SJCRH30 (cell line): ENCODE data around the gene DSCAM. TPM values are rescaled to one million over a fixed set of nuclear protein-coding genes. Genes with fewer than 3 reads are reported as not detected.
A peak's percentile ranks its signal among the peaks of the same experiment; 100 is the strongest.

Experiments
- DNase-seq, 2 experiments: peaks; one replicate each; pipeline ENCODE4 v3.0.0-alpha.2; 2015 to 2020
- H3K27ac ChIP-seq: fragments of 250-450 bp; sonication (Bioruptor Pico); 2 replicates; pipeline ENCODE4 v1.5.1; 2020; ENCODE audit warnings: mild to moderate bottlenecking, moderate library complexity
- H3K27me3 ChIP-seq: fragments of 250-450 bp; sonication (Bioruptor Pico); 2 replicates; pipeline ENCODE4 v1.5.1; 2020; ENCODE audit warnings: mild to moderate bottlenecking, moderate library complexity
- H3K36me3 ChIP-seq: fragments of 250-450 bp; sonication (Bioruptor Pico); 2 replicates; pipeline ENCODE4 v1.5.1; 2020; ENCODE audit warnings: mild to moderate bottlenecking, moderate library complexity
- H3K4me1 ChIP-seq: fragments of 250-450 bp; sonication (Bioruptor Pico); 2 replicates; pipeline ENCODE4 v1.5.1; 2020; ENCODE audit warnings: mild to moderate bottlenecking, moderate library complexity
- H3K4me3 ChIP-seq: fragments of 250-450 bp; sonication (Bioruptor Pico); 2 replicates; pipeline ENCODE4 v1.5.1; 2020; ENCODE audit warnings: mild to moderate bottlenecking, moderate library complexity
- H3K9me3 ChIP-seq: fragments of 250-450 bp; sonication (Bioruptor Pico); replicated peaks from 2 replicates; pipeline ENCODE4 v1.5.1; 2020; ENCODE audit warnings: mild to moderate bottlenecking, moderate library complexity
- total RNA-seq: library from RNA; depleted of rRNA; stranded (reverse); fragments of >200 nt; shearing (Covaris generic); gene quantifications from 2 replicates; pipeline ENCODE4 v1.2.3, GENCODE V29; 2014

The DSCAM gene
- total RNA-seq, 1 experiment from 2014 or later, result 0.02 TPM

DNA sequence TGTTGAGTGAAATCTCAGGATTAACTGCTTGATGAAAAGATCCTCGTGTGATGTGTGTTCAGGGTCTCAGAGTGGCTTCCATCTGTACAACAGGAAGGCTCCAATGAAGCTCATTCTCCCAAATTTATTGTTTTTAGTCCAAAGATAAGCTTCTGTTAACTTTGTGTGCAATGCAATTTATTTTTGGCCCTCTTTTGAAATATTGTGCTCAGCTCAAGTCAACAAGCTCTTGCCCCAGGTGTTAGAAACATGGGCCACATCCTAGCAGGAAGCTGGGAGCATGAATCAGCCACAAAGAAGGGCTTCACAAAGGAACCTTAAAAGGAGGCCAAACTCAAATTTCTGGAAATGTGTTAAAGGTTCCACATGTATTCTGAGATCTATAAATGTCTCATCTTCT, 844.0 kb downstream of the DSCAM start:
- Histone ChIP-seq H3K27ac (no peak overlapping the region), H3K36me3 (no peaks in the 10 kb centered on the region), H3K27me3 (no peaks in the 10 kb centered on the region), H3K4me1 (no peaks in the 10 kb centered on the region), H3K9me3 (no peaks in the 10 kb centered on the region), H3K4me3 (no peak overlapping the region)
- no peak for DNase-seq

DNA sequence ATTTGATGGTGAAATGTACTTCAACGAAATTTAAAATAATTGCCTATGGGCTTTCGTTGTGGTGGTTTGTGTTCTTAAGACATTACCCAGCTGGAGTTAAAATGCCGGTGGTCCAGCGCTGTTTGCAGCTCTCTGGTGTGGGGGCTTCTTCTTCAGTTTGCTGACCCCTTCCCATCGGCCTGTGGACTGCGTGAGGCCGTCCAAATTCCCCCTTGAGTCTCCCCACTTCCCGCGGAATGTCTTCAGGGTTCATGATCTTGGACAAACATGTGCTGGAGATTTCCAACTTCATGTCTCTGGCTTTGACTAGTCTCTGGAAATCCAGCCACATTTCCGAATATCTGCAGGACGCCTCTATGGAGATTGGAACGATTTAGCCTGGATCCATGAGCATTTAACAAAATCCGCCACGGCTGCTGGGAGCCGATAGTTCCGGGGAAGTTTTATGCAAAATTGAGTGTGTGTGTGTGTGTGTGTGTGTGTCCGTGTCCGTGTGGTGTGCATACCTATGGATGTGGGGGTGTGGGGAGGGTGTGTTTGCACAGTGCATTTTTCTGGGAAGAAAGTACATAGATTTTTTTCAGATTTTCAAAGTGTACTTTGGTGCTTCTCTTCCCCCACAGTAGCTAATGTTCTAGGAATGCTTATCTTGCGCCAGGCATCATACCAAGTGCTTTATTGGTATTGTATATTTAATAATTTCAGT, 862.5 kb downstream of the DSCAM start:
- H3K27ac ChIP-seq, result no peak overlapping the region
- no peaks in the 10 kb centered on the region for H3K27me3 ChIP-seq
- H3K36me3 ChIP-seq, result no peaks in the 10 kb centered on the region
- H3K4me3 ChIP-seq, result no peak overlapping the region
- DNase-seq, result no peak
- H3K4me1 ChIP-seq, result no peaks in the 10 kb centered on the region
- H3K9me3 ChIP-seq, result no peaks in the 10 kb centered on the region

DNA sequence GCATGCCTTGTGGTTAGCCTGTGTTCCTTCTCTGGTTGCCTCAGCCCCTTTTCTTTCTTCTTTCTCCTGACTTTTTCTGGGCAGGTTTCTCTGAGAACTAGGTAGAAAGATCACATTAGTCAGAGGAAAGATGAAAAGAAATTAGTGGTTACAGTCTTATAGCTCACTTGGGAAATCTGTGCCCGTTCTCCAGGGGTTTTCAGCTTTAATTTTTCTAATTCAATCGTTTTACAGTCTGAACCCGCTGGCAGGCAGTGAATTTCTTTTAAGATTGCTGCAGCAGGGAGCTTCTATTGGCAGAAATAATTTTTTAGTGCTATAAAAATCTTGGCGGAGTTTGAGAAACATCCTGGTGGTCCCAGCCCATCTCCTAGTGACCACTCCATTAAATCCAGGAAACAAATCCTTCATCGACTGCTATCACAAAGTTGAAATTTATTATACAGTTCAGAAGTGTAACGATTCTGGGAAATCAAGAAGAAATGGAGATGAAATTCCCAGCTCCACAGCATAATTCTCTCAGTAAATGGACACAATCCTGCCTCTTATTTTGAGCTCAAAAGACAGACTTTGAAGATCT, 866.6 kb downstream of the DSCAM start:
- H3K4me3 ChIP-seq, result no peak overlapping the region
- DNase-seq, result no peak
- no peaks in the 10 kb centered on the region for H3K36me3 ChIP-seq
- H3K27me3 ChIP-seq, result no peaks in the 10 kb centered on the region
- H3K4me1 ChIP-seq, result no peaks in the 10 kb centered on the region
- H3K9me3 ChIP-seq, result no peaks in the 10 kb centered on the region
- no peak overlapping the region for H3K27ac ChIP-seq

DNA sequence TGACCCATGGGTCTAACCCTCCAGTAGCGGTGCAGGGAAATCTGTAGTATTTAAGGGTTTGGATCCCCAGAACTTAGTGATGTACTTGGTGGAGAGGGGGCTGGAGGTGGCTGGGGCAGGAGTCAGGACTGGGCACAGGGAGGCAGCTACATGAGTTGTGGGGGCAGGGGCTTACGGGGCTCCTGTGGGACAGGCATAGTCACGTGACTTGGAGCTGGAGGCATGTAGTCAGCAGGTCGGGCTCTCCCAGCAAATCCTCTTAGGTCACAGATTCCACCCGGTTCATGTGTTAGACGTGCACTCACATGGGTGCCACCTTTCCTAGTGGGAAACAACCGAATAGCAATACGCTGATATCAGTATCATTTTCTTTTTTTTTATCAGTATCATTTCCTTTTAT, 867.6 kb downstream of the DSCAM start:
- Histone ChIP-seq H3K27me3 (no peaks in the 10 kb centered on the region), H3K36me3 (no peaks in the 10 kb centered on the region), H3K9me3 (no peaks in the 10 kb centered on the region), H3K27ac (no peak overlapping the region), H3K4me3 (no peak overlapping the region), H3K4me1 (no peaks in the 10 kb centered on the region)
- DNase-seq, result no peak

DNA sequence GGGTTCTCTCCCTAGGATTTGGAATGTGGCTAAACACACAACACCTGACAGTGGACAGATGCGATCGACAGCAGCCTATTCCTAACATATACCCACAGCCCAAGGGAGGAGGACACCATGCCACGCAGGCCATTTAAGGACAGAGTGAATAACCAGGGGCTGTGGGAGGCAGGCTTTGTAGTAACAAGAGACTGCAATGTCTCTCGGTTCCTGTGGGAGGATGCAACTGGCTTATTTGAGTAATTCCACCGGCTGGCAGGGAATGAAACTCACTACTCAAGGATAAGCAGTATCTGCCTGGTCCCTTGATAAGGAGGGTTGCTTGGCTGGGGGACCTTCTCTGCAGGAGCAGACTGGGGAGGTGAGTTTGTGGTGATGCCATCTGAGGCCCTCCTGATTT, 870.2 kb downstream of the DSCAM start:
- Histone ChIP-seq H3K27me3 (no peaks in the 10 kb centered on the region), H3K36me3 (no peaks in the 10 kb centered on the region), H3K4me1 (peaks cover 23% of the 10 kb centered on the region), H3K27ac (no peak overlapping the region), H3K4me3 (no peak overlapping the region), H3K9me3 (no peaks in the 10 kb centered on the region)
- DNase-seq, result peak in 1 of 2 experiments; percentile 17

DNA sequence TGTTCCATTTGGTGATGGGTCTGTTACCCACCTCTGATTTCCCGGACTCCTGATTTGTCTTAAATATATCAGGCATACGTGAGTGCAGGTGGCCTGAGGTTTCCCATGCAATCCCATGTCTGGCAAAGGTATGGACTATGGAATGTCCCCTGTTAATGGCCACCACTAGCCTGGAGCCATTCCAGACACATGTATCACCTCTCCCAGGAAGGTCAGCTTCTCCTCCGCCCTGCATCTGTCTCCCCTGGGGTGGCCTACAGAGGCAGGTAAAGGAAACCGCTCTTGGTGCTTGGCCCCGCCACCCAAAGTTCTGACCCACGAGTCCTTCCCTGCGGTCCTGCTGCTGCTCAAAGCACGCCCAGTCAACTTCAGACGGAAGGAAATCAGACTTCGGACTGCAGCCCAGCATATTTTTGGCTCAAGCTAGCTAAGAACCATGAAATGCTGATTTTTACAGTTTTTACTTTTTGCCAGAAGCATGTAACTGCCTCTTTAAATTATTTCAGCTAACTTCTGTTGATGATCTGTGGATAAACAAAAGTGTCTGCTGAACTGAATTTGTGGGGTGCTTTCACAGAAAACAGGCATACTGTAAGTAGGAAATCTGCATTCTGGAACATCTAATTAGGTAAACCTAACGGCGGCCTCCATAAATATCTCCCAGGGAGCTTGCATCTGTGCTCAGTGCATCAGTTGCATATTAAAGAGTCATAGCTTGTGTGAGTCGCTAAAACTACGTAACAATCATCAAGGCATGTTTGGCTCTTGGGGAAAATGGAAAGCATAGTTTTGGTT, 873.8 kb downstream of the DSCAM start:
- no peaks in the 10 kb centered on the region for H3K27me3 ChIP-seq
- H3K4me1 ChIP-seq, result peaks cover 27% of the 10 kb centered on the region
- H3K36me3 ChIP-seq, result no peaks in the 10 kb centered on the region
- DNase-seq, result peak; percentile 74 to 82
- peak overlapping the region; percentile 96 for H3K27ac ChIP-seq
- peak overlapping the region; percentile 44 for H3K4me3 ChIP-seq
- no peaks in the 10 kb centered on the region for H3K9me3 ChIP-seq

DNA sequence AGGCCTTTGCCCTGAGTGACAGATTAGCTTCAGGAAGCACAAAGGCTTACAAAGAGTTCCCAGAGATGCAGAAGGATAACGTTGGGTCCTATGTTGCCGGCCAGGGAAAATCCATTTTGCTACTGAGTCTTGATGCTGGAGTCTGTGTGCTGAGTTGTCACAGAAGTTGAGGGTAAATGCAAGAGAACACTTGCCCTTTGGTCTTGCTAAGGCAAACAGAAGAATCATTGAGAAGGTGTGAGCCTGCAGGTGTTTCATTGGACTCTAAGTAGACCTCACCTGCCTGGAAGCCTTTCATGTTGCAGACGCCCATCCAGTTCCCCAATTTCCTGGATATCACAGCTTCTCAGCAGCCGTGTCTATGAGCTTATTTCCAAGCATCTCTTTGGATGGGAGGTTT, 874.5 kb downstream of the DSCAM start:
- Histone ChIP-seq H3K4me3 (no peak overlapping the region), H3K27ac (peak overlapping the region; percentile 96), H3K4me1 (peaks cover 27% of the 10 kb centered on the region), H3K9me3 (no peaks in the 10 kb centered on the region), H3K36me3 (no peaks in the 10 kb centered on the region), H3K27me3 (no peaks in the 10 kb centered on the region)
- DNase-seq, result no peak

DNA sequence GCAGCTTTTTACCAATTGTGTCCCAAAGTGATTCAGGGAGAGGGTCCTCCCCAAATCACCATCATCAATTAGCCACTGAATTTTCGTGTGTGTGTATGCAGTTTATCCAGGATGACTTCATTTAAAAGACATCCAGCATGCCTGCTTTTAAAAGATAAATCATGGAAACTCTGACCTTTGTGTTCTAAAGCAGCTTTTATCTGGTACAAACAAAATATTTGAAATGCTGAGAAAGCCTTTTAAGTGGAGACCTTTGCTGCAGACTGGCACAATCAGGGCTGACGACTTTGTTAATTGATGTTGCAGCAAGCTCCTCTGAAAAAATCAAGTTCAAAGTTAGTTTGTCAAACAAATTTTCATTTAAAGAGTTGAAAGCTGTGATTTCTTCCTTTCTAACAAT, 875.0 kb downstream of the DSCAM start:
- Histone ChIP-seq H3K27me3 (no peaks in the 10 kb centered on the region), H3K9me3 (no peaks in the 10 kb centered on the region), H3K36me3 (no peaks in the 10 kb centered on the region), H3K27ac (peak overlapping the region; percentile 96), H3K4me1 (peaks cover 27% of the 10 kb centered on the region), H3K4me3 (no peak overlapping the region)
- DNase-seq, result no peak

DNA sequence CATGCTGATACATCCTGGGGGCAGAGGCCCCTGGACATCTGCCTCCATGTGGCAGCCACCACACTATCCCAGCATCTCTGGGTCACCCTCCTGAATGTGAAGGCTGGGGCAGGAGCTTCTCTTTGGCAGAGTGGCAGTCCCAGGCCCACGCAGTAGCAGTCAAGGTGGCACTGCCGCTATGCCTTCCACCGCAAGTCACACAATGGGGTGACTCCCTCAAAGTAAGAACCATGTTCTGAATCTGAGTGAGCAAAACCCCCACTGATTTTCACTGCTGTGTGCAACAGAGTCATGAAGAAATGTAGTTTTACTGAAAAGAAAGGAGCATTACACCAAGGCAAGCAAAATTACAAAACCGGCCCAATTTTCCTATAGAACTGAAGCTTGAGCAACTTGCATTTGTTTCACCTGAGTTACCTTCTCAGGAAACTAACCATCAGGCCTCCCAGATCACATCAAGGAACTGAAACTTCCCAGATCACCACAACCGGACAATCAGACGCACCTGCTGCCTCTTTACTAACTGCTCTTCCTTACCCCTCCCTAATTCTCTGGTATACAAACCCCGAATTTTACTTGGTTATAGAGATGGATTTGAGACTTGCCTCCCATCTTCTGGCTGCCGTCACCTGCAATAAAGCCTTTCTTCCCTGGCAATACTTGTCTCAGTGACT, 877.1 kb downstream of the DSCAM start:
- no peaks in the 10 kb centered on the region for H3K36me3 ChIP-seq
- DNase-seq, result no peak
- H3K27ac ChIP-seq, result no peak overlapping the region
- H3K4me1 ChIP-seq, result peaks cover 27% of the 10 kb centered on the region
- no peak overlapping the region for H3K4me3 ChIP-seq
- H3K27me3 ChIP-seq, result no peaks in the 10 kb centered on the region
- H3K9me3 ChIP-seq, result peaks cover 9% of the 10 kb centered on the region; the same call in 1 of the 2 replicates

DNA sequence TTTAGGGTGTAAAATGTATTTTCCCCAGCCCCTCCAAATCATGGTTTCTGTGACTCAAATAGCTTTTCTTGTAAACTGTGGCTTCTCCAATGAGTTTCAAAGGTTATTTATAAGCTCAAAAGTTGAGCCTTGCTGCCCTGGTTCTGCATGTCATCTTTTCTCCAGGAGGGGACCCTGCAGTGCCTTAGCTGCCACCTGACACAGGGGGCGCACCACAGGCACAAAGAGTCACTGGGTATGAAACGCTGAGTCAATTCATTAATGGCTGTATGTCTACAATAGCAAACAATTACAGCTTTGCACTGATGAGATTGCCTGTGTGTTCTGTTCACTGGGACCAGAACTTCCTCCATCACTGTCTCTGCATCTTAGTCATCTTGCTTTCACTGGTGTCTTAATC, 878.9 kb downstream of the DSCAM start:
- H3K27ac ChIP-seq, result no peak overlapping the region
- H3K36me3 ChIP-seq, result no peaks in the 10 kb centered on the region
- peaks cover 16% of the 10 kb centered on the region for H3K4me1 ChIP-seq
- DNase-seq, result no peak
- H3K4me3 ChIP-seq, result no peak overlapping the region
- H3K9me3 ChIP-seq, result peaks cover 9% of the 10 kb centered on the region; the same call in 1 of the 2 replicates
- H3K27me3 ChIP-seq, result no peaks in the 10 kb centered on the region

DNA sequence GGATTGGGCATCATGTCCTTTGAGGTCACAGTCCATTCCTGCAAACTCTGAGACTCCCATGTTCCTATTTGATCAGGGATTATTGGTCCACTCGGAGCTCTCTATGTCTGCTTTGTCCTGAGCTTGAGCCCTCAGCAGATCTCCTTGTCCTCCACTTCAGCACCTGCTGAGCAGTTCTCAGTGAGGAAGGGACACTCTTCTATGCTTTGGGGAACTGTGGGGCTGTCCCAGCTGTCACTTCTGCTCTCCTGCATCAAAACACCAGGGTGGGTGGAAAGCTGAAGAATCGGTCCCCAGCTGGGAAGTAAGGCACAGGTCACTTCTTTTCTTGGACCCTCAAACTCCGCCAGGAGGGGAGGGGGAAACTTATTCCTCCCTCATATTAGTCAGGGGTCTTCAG, 880.2 kb downstream of the DSCAM start:
- H3K27ac ChIP-seq, result no peak overlapping the region
- H3K27me3 ChIP-seq, result no peaks in the 10 kb centered on the region
- H3K4me1 ChIP-seq, result peaks cover 4% of the 10 kb centered on the region
- no peaks in the 10 kb centered on the region for H3K36me3 ChIP-seq
- H3K9me3 ChIP-seq, result peaks cover 9% of the 10 kb centered on the region; the same call in 1 of the 2 replicates
- DNase-seq, result no peak
- no peak overlapping the region for H3K4me3 ChIP-seq

DNA sequence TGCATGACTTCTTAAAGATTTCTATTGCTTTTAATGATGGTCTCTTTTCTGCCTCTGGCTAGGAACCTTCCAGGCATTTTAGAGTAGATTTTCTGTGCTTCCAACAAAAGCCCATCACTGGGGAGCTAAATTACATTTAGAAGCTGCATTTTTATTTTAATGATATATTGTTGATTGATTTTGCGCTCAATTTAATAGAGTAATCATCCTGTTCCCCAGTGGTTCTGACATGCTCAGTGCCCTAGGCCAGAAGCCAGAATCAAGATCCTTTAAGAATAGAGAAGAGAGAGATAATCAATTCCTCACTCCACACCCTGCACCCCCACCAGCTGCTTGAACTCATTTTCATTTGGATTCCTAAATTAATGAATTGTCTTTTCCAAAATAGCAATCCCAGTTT, 881.9 kb downstream of the DSCAM start:
- DNase-seq, result no peak
- Histone ChIP-seq H3K27ac (no peak overlapping the region), H3K36me3 (no peaks in the 10 kb centered on the region), H3K4me3 (no peak overlapping the region), H3K4me1 (no peaks in the 10 kb centered on the region), H3K27me3 (no peaks in the 10 kb centered on the region), H3K9me3 (peaks cover 16% of the 10 kb centered on the region)

DNA sequence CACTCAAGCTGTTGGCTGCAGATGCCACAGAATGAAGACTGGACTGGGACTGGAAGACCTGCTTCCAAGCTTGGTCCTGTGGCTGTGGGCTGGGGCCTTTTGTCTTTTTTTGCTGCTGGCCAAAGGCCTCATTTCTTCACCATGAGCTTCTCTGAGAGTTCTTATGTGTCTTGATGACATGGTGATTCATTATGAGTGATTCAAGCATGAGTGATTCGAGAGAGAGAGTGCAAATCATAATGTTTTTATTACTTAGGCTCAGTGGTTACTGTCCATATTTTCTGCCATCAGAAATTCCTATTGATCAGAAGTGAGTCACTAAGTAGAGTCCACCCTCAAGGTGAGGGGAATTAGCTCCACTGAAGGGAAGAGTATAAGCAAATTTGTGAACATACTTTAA, 885.7 kb downstream of the DSCAM start:
- peaks cover 19% of the 10 kb centered on the region for H3K9me3 ChIP-seq
- no peak overlapping the region for H3K4me3 ChIP-seq
- H3K4me1 ChIP-seq, result no peaks in the 10 kb centered on the region
- DNase-seq, result no peak
- no peaks in the 10 kb centered on the region for H3K27me3 ChIP-seq
- no peaks in the 10 kb centered on the region for H3K36me3 ChIP-seq
- no peak overlapping the region for H3K27ac ChIP-seq
